ENCODE data around the gene KDM6A. TPM values are rescaled to one million over a fixed set of nuclear protein-coding genes. Genes with fewer than 3 reads are reported as not detected.
A peak's percentile ranks its signal among the peaks of the same experiment; 100 is the strongest.
"Not testable (repeated sequence)": the region's sequence is repeated elsewhere in the genome, so short reads cannot be mapped to it uniquely, and the experiment has no call there.

Gene KDM6A
- total RNA-seq, 1 donor from 2014 or later, result 28.1 TPM

DNA sequence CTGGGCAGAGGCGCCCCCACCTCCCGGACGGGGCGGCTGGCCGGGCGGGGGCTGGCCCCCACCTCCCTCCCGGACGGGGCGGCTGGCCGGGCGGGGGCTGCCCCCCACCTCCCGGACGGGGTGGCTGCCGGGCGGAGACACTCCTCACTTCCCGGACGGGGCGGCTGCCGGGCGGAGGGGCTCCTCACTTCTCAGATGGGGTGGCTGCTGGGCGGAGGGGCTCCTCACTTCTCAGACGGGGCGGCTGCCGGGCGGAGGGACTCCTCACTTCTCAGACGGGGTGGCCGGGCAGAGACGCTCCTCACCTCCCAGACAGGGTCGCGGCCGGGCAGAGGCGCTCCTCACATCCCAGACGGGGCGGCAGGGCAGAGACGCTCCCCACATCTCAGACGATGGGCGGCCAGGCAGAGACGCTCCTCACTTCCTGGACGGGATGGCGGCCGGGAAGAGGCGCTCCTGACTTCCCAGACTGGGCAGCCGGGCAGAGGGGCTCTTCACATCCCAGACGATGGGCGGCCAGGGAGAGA, 38.1 kb downstream of the KDM6A start:
- H3K4me1 Mint-ChIP-seq (ENCODE audit: low read depth), result peaks cover 37% of the 10 kb centered on the region
- intact Hi-C loops (cut with micrococcal nuclease); H3K36me3 Mint-ChIP-seq (ENCODE audit: low read depth); H3K27ac Mint-ChIP-seq; H3K9me3 Mint-ChIP-seq; H3K4me3 Mint-ChIP-seq; H3K27me3 Mint-ChIP-seq (ENCODE audit: insufficient read depth); DNase-seq (ENCODE audit: low spot score): not testable (repeated sequence)

GRCh38 chrX:44913656-44914531, 40.9 kb downstream of the KDM6A start:
- intact Hi-C loops (cut with micrococcal nuclease), result no loop called here
- H3K4me1 Mint-ChIP-seq (ENCODE audit: low read depth), result peaks cover 23% of the 10 kb centered on the region
- peak overlapping the region; percentile 1 for H3K27ac Mint-ChIP-seq
- H3K9me3 Mint-ChIP-seq, result no peaks in the 10 kb centered on the region
- H3K27me3 Mint-ChIP-seq (ENCODE audit: insufficient read depth), result no peaks in the 10 kb centered on the region
- DNase-seq (ENCODE audit: low spot score), result no peak
- H3K4me3 Mint-ChIP-seq, result no peak overlapping the region
- peaks cover 2% of the 10 kb centered on the region for H3K36me3 Mint-ChIP-seq (ENCODE audit: low read depth)

DNA sequence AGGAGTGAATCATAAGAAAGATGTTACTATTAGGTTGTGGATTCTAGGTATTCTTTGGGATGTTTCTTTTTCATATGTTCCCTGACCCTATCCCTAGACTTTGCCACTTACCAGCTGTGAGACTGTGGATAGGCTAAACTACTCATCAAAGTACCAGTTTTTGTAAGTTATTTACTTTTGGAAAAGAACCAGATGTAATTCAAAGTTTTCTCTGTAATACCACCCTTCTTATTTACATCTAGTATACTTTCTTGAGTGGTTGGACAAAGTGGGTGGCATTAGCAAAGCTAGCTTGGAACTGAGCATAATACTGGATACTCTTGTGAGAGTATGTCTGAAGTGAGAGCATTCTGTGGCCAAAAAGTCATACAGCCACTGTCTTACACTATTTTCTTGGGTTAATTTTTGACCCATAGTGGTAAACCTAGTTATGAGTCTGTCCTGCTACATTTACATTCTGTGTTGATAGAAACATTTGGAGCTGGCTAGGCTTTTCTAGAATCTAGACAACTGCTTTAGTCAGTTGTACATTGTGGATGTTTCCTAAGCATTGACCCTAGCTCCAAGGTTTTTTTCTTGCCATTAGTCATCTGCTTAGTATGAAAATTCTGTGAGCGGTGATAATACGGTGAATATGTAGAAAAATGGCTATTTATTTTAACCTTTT, 41.7 kb downstream of the KDM6A start:
- peak overlapping the region; percentile 1 for H3K27ac Mint-ChIP-seq
- H3K4me3 Mint-ChIP-seq, result no peak overlapping the region
- intact Hi-C loops (cut with micrococcal nuclease), result no loop called here
- DNase-seq (ENCODE audit: low spot score), result no peak
- peaks cover 28% of the 10 kb centered on the region for H3K4me1 Mint-ChIP-seq (ENCODE audit: low read depth)
- peaks cover under 1% of the 10 kb centered on the region for H3K36me3 Mint-ChIP-seq (ENCODE audit: low read depth)
- H3K9me3 Mint-ChIP-seq, result no peaks in the 10 kb centered on the region
- H3K27me3 Mint-ChIP-seq (ENCODE audit: insufficient read depth), result no peaks in the 10 kb centered on the region

GRCh38 chrX:44915361-44915868, 42.4 kb downstream of the KDM6A start:
- Mint-ChIP-seq H3K27ac (no peak overlapping the region), H3K9me3 (no peaks in the 10 kb centered on the region), H3K4me3 (no peak overlapping the region), H3K36me3 (ENCODE audit: low read depth) (no peaks in the 10 kb centered on the region), H3K27me3 (ENCODE audit: insufficient read depth) (no peaks in the 10 kb centered on the region), H3K4me1 (ENCODE audit: low read depth) (peaks cover 28% of the 10 kb centered on the region)
- intact Hi-C loops (cut with micrococcal nuclease), result no loop called here
- DNase-seq (ENCODE audit: low spot score), result no peak

- DNase-seq (ENCODE audit: low spot score), result no peak
- no peak overlapping the region for H3K4me3 Mint-ChIP-seq
- no peaks in the 10 kb centered on the region for H3K36me3 Mint-ChIP-seq (ENCODE audit: low read depth)
- H3K4me1 Mint-ChIP-seq (ENCODE audit: low read depth), result peaks cover 34% of the 10 kb centered on the region
- intact Hi-C loops (cut with micrococcal nuclease), result no loop called here
- no peaks in the 10 kb centered on the region for H3K9me3 Mint-ChIP-seq
- no peaks in the 10 kb centered on the region for H3K27me3 Mint-ChIP-seq (ENCODE audit: insufficient read depth)
- no peak overlapping the region for H3K27ac Mint-ChIP-seq
Observed at GRCh38 chrX:44918722-44919121, 45.7 kb downstream of the KDM6A start.

GRCh38 chrX:44922980-44923379, 50.0 kb downstream of the KDM6A start:
- Mint-ChIP-seq H3K4me1 (ENCODE audit: low read depth) (peaks cover 30% of the 10 kb centered on the region), H3K36me3 (ENCODE audit: low read depth) (no peaks in the 10 kb centered on the region), H3K27ac (peak overlapping the region; percentile 42), H3K9me3 (no peaks in the 10 kb centered on the region), H3K27me3 (ENCODE audit: insufficient read depth) (no peaks in the 10 kb centered on the region), H3K4me3 (peak overlapping the region; percentile 40)
- DNase-seq (ENCODE audit: low spot score), result no peak
- intact Hi-C loops (cut with micrococcal nuclease), result loop anchor here (1.0 to 2.0 kb wide), 2 partner anchors 20 to 49 kb away; no protein-coding TSS in a partner anchor

DNA sequence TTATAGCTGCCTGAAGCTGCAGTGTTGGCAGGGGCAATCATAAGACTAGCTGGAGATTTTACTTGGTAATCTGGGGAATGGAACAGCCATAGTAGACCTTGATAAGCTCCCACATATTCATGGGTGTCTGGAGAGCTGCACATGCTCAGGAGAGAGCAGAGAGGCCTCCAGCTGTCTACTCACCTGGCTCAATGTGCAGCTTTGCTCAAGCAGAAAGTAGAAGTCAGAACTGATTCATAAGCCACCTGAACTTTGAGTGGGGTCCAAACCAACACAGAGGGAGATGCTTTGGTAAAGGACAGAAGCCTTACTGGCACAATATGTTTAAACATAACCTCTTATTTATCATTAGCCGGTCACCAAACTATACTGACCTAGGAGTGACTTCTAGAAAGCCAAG, 54.4 kb downstream of the KDM6A start:
- peaks cover 26% of the 10 kb centered on the region for H3K4me1 Mint-ChIP-seq (ENCODE audit: low read depth)
- DNase-seq (ENCODE audit: low spot score), result no peak
- intact Hi-C loops (cut with micrococcal nuclease), result no loop called here
- no peaks in the 10 kb centered on the region for H3K27me3 Mint-ChIP-seq (ENCODE audit: insufficient read depth)
- peaks cover 4% of the 10 kb centered on the region for H3K36me3 Mint-ChIP-seq (ENCODE audit: low read depth)
- no peak overlapping the region for H3K27ac Mint-ChIP-seq
- H3K4me3 Mint-ChIP-seq, result no peak overlapping the region
- no peaks in the 10 kb centered on the region for H3K9me3 Mint-ChIP-seq

DNA sequence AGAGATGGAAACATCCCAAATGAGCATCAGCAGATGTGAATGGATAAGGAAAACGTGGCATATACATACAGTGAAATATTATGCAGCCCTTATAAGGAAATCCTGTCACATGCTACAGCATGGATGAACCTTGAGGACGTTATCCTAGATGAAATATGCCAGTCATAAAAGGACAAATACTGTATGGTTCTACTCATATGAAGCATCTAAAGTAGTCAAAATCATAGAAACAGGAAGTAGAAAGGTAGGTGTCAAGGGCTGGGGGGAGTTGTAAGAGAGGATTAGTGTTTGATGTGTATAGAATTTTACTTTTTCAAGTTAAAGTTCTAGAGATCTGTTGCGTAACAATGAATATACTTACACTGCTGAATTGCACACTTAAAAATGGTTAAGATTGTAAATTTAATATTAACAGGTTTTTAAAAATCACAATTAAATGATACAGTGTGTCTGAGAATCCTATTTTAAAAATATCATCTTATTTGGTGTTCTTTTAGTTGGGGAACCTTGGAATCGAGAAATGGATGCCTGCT, 58.5 kb downstream of the KDM6A start:
- intact Hi-C loops (cut with micrococcal nuclease), result no loop called here
- Mint-ChIP-seq H3K36me3 (ENCODE audit: low read depth) (peaks cover 4% of the 10 kb centered on the region), H3K27me3 (ENCODE audit: insufficient read depth) (no peaks in the 10 kb centered on the region), H3K4me1 (ENCODE audit: low read depth) (peaks cover 25% of the 10 kb centered on the region), H3K27ac (no peak overlapping the region), H3K9me3 (no peaks in the 10 kb centered on the region), H3K4me3 (no peak overlapping the region)
- DNase-seq (ENCODE audit: low spot score), result no peak

DNA sequence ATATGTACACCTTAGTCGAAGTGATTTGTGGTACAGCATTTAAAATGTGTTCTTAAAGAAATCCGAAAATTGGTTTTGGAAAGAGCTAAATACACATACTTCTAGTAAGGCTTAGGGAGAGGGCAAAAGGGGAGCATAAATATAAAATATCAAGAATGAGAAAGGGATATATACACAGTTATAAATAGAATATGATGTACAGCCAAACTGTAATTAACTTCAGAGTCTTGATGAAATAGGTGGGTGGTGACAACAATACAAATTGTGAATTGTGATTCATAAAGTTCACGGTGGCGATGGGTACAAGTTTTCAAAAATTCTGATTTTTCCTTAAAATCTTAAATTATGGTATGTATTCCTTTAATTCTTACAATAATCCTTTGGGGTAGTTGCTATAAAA, 62.2 kb downstream of the KDM6A start:
- DNase-seq (ENCODE audit: low spot score), result no peak
- H3K36me3 Mint-ChIP-seq (ENCODE audit: low read depth), result peaks cover 4% of the 10 kb centered on the region
- peaks cover 22% of the 10 kb centered on the region for H3K4me1 Mint-ChIP-seq (ENCODE audit: low read depth)
- H3K4me3 Mint-ChIP-seq, result no peak overlapping the region
- no peaks in the 10 kb centered on the region for H3K9me3 Mint-ChIP-seq
- no peaks in the 10 kb centered on the region for H3K27me3 Mint-ChIP-seq (ENCODE audit: insufficient read depth)
- H3K27ac Mint-ChIP-seq, result no peak overlapping the region
- intact Hi-C loops (cut with micrococcal nuclease), result no loop called here

DNA sequence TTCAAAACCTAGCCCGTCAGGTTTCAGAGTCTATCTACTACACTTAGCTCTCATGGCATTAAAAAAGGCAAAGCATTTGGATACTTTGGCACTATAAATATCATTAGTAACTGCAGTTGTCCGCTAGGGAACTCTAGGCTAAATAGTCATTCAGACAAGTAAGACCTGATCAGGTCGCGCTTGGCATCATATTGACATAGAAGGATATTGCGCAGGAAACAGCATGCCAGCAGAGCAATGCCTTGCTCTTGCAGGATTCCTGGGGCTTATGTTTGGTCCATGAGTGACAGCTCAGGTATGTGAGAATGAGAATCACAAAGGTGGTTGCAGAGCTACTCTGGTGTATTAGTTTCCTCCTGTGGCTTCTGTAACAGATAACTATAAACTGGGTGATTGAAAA, 62.7 kb downstream of the KDM6A start:
- H3K9me3 Mint-ChIP-seq, result no peaks in the 10 kb centered on the region
- H3K36me3 Mint-ChIP-seq (ENCODE audit: low read depth), result peaks cover 4% of the 10 kb centered on the region
- peaks cover 22% of the 10 kb centered on the region for H3K4me1 Mint-ChIP-seq (ENCODE audit: low read depth)
- H3K27ac Mint-ChIP-seq, result no peak overlapping the region
- no peak for DNase-seq (ENCODE audit: low spot score)
- intact Hi-C loops (cut with micrococcal nuclease), result no loop called here
- H3K27me3 Mint-ChIP-seq (ENCODE audit: insufficient read depth), result no peaks in the 10 kb centered on the region
- H3K4me3 Mint-ChIP-seq, result no peak overlapping the region

DNA sequence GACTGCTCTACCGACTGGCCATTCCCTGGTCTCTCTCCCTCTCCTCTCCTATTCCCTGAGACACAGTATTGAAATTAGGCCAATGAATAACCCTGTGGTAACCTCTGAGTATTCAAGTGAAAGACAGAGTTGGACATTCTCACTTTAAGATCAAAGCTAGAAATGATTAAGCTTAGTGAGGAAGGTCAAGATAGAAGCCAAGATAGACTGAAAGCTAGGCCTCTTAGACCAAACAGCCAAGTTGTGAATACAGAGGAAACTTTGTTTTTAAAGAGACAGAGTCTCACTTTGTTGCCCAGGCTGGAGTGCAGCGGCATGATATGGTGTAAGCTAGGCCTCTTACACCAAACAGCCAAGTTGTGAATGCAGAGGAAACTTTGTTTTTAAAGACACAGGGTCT, 64.6 kb downstream of the KDM6A start:
- DNase-seq (ENCODE audit: low spot score), result no peak
- Mint-ChIP-seq H3K4me3 (no peak overlapping the region), H3K4me1 (ENCODE audit: low read depth) (peaks cover 22% of the 10 kb centered on the region), H3K27ac (no peak overlapping the region), H3K9me3 (no peaks in the 10 kb centered on the region), H3K36me3 (ENCODE audit: low read depth) (peaks cover 7% of the 10 kb centered on the region), H3K27me3 (ENCODE audit: insufficient read depth) (no peaks in the 10 kb centered on the region)
- intact Hi-C loops (cut with micrococcal nuclease), result no loop called here

DNA sequence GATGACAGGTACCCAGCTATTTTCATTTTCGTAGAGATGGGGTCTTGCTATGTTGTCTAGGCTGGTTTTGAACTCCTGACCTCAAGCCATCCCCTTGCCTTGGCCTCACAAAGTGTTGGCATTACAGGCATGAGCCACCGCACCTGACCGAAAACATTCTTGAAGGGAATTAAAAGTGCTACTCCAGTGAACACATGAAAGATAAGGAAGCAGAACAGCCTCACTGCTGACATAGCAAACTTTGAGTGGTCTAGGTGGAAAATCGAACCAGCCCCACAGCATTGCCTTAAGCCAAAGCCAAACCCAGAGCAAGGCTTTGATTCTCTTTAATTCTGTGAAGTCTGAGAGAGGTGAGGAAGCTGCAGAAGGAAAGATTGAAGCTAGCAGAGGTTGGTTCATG, 65.1 kb downstream of the KDM6A start:
- Mint-ChIP-seq H3K27ac (no peak overlapping the region), H3K9me3 (no peaks in the 10 kb centered on the region), H3K27me3 (ENCODE audit: insufficient read depth) (no peaks in the 10 kb centered on the region), H3K4me3 (no peak overlapping the region), H3K36me3 (ENCODE audit: low read depth) (peaks cover 7% of the 10 kb centered on the region), H3K4me1 (ENCODE audit: low read depth) (peaks cover 22% of the 10 kb centered on the region)
- intact Hi-C loops (cut with micrococcal nuclease), result no loop called here
- no peak for DNase-seq (ENCODE audit: low spot score)

DNA sequence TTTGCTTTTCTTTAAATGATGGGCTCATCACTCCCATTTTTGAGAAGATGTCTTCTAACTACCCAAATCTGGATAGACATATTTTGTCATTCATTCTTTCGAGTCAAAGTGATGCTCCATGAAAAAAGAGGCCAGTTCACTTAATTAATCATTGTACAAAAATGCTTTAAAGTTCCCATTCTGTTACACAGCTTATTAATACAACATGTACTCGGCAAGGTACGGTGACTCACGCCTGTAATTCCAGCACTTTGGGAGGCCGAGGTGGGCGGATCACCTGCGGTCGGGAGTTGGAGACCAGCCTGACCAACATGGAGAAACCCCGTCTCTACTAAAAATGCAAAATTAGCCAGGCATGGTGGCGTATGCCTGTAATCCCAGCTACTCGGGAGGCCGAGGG, 67.6 kb downstream of the KDM6A start:
- not testable (repeated sequence) for H3K36me3 Mint-ChIP-seq (ENCODE audit: low read depth); H3K4me3 Mint-ChIP-seq

More for the DNA sequence above, 67.6 kb downstream of the KDM6A start:
- intact Hi-C loops (cut with micrococcal nuclease); H3K27ac Mint-ChIP-seq; DNase-seq (ENCODE audit: low spot score); H3K9me3 Mint-ChIP-seq; H3K27me3 Mint-ChIP-seq (ENCODE audit: insufficient read depth): not testable (repeated sequence)
- peaks cover 12% of the 10 kb centered on the region for H3K4me1 Mint-ChIP-seq (ENCODE audit: low read depth)

All from activated T-helper 1 cell treated with anti-CD3 and anti-CD28 coated beads, Interleukin-12 subunit alpha, Interleukin-12 subunit beta, Interleukin-2, Interleukin-4 antibody, amounts not matched to agents 30 ng/mL and 10 ng/mL and 1 ng/mL, durations not matched to agents 14 hours and 24 hours and 36 hours (primary cell).